HEK293 (cell line): ENCODE data around the gene TBP.

Experiments used
- CTCF ChIA-PET: fragments of 350-600 bp; formaldehyde crosslinking; extraction: SDS; loops from one replicate; lab custom pipeline; 2021; ENCODE audit warnings: antibody characterized with exemption; lab: Yijun Ruan, JAX
- POLR2A ChIA-PET: fragments of 300-600 bp; formaldehyde crosslinking; extraction: SDS; loops from one replicate; lab custom pipeline; 2020; ENCODE audit warnings: antibody characterized with exemption, inconsistent platforms; lab: Yijun Ruan, JAX
- H3K27ac ChIP-seq: fragments of 200-500 bp; sonication (Bioruptor generic); 2 replicates; pipeline ENCODE4 v1.5.1; 2014; ENCODE audit warnings: low read depth, low read length, control low read depth, inconsistent platforms; ENCODE audit errors: extremely low read depth
- H3K36me3 ChIP-seq, 2 experiments: fragments of 200-500 bp in 1 of 2; sonication (Bioruptor generic) in 1 of 2; 1 replicate in 1 of 2; 2 replicates in 1 of 2; pipeline ENCODE4 v1.5.1; 2014 to 2017; ENCODE audit warnings: inconsistent platforms in 2 of 2, low read length in 2 of 2; ENCODE audit not compliant: control insufficient read depth in 2 of 2, insufficient read depth in 1 of 2
- H3K4me1 ChIP-seq: fragments of 200-500 bp; sonication (Bioruptor generic); 2 replicates; pipeline ENCODE4 v1.5.1; 2014; ENCODE audit warnings: mild to moderate bottlenecking, low read length, inconsistent platforms; ENCODE audit not compliant: control insufficient read depth, insufficient read depth
- H3K4me3 ChIP-seq: 2 replicates; pipeline ENCODE4 v1.5.1; 2011; ENCODE audit warnings: low read depth, mild to moderate bottlenecking, control low read depth, low read length, moderate library complexity
- H3K9me3 ChIP-seq: fragments of 200-500 bp; sonication (Bioruptor generic); 2 replicates; pipeline ENCODE4 v1.5.1; 2014; ENCODE audit warnings: low read depth, low read length, inconsistent platforms; ENCODE audit not compliant: control insufficient read depth, insufficient read depth
- ZBTB7A ChIP-seq: fragments of 450-650 bp; formaldehyde crosslinking; IDR thresholded peaks from 2 replicates; pipeline ENCODE4 v1.5.1; 2016; ENCODE audit warnings: low read depth, missing biosample characterization, missing genetic modification characterization
- ZBTB8A ChIP-seq: fragments of 450-650 bp; formaldehyde crosslinking; IDR thresholded peaks from 2 replicates; pipeline ENCODE4 v1.5.1; 2016; ENCODE audit warnings: missing biosample characterization, missing genetic modification characterization
- ZNF138 ChIP-seq: fragments of 450-650 bp; formaldehyde crosslinking; IDR thresholded peaks from 2 replicates; pipeline ENCODE4 v1.5.1; 2016; ENCODE audit warnings: missing biosample characterization, missing genetic modification characterization, borderline replicate concordance
- ZNF24 ChIP-seq: fragments of 450-650 bp; formaldehyde crosslinking; IDR thresholded peaks from 2 replicates; pipeline ENCODE4 v1.5.1; 2016; ENCODE audit warnings: missing biosample characterization, missing genetic modification characterization
- ZNF394 ChIP-seq: fragments of 450-650 bp; formaldehyde crosslinking; IDR thresholded peaks from 2 replicates; pipeline ENCODE4 v1.5.1; 2016; ENCODE audit warnings: missing biosample characterization, missing genetic modification characterization, mild to moderate bottlenecking, moderate library complexity, borderline replicate concordance
- ZNF596 ChIP-seq: fragments of 450-650 bp; IDR thresholded peaks from 2 replicates; pipeline ENCODE4 v1.5.0; 2018; ENCODE audit warnings: missing biosample characterization, mild to moderate bottlenecking, missing genetic modification characterization, moderate library complexity
- ZNF654 ChIP-seq: fragments of 450-650 bp; formaldehyde crosslinking; IDR thresholded peaks from 2 replicates; pipeline ENCODE4 v1.5.1; 2016; ENCODE audit warnings: low read depth, missing biosample characterization, missing genetic modification characterization
- ZNF670 ChIP-seq: fragments of 450-650 bp; formaldehyde crosslinking; IDR thresholded peaks from 2 replicates; pipeline ENCODE4 v1.5.1; 2016; ENCODE audit warnings: missing biosample characterization, missing genetic modification characterization, low read depth
- ZNF677 ChIP-seq: fragments of 450-650 bp; IDR thresholded peaks from 2 replicates; pipeline ENCODE4 v1.5.0; 2018; ENCODE audit warnings: missing biosample characterization, mild to moderate bottlenecking, missing genetic modification characterization, moderate library complexity
- ZNF843 ChIP-seq: fragments of 450-650 bp; formaldehyde crosslinking; IDR thresholded peaks from 2 replicates; pipeline ENCODE4 v1.5.1; 2016; ENCODE audit warnings: missing biosample characterization, missing genetic modification characterization
- TF ChIP-seq, protein P1 (sequence below): fragments of 450-650 bp; formaldehyde crosslinking; IDR thresholded peaks from 2 replicates; pipeline ENCODE4 v1.5.1; 2016; ENCODE audit warnings: missing biosample characterization, missing genetic modification characterization, borderline replicate concordance
- TF ChIP-seq, protein P2 (sequence below): fragments of 450-650 bp; formaldehyde crosslinking; IDR thresholded peaks from 2 replicates; pipeline ENCODE4 v1.5.1; 2016; ENCODE audit warnings: missing biosample characterization, missing genetic modification characterization
- TF ChIP-seq, protein P3 (sequence below): fragments of 450-650 bp; formaldehyde crosslinking; IDR thresholded peaks from 2 replicates; pipeline ENCODE4 v1.5.1; 2017; ENCODE audit warnings: missing biosample characterization, missing genetic modification characterization
- TF ChIP-seq, protein P4 (sequence below): fragments of 450-650 bp; formaldehyde crosslinking; IDR thresholded peaks from 2 replicates; pipeline ENCODE4 v1.5.1; 2016; ENCODE audit warnings: missing biosample characterization, missing genetic modification characterization

Gene TBP

DNA sequence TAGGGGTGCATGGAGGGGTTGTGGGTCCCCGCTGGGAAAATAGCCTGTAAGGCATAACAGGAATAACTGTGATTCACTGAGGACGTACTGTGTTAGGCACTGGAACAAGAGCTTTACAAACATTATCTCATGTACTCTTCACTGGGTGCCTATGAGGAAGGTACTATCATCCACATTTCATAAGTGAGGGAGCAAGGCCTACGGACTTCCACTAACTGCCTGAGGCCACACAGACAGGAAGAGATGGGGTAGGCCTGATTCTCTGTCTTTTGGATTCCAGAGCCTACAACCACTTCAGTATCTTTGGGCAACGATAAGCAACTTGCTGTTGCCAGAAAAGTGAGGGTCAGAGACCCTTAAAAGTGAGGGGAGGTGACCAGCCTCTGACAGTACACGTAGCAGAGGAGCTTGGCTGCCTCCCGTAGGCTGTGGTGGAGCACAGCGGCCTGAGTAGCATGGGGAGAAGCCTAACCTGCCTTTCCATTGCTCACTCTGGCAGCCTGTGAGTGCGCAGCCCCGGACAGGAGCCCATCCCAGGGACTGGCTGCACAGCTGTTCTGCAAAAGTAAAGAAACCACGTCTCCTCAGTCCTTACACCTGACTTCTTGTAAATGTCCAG is 31.5 kb upstream of the TBP start:
- TF ChIP-seq, protein P1, sequence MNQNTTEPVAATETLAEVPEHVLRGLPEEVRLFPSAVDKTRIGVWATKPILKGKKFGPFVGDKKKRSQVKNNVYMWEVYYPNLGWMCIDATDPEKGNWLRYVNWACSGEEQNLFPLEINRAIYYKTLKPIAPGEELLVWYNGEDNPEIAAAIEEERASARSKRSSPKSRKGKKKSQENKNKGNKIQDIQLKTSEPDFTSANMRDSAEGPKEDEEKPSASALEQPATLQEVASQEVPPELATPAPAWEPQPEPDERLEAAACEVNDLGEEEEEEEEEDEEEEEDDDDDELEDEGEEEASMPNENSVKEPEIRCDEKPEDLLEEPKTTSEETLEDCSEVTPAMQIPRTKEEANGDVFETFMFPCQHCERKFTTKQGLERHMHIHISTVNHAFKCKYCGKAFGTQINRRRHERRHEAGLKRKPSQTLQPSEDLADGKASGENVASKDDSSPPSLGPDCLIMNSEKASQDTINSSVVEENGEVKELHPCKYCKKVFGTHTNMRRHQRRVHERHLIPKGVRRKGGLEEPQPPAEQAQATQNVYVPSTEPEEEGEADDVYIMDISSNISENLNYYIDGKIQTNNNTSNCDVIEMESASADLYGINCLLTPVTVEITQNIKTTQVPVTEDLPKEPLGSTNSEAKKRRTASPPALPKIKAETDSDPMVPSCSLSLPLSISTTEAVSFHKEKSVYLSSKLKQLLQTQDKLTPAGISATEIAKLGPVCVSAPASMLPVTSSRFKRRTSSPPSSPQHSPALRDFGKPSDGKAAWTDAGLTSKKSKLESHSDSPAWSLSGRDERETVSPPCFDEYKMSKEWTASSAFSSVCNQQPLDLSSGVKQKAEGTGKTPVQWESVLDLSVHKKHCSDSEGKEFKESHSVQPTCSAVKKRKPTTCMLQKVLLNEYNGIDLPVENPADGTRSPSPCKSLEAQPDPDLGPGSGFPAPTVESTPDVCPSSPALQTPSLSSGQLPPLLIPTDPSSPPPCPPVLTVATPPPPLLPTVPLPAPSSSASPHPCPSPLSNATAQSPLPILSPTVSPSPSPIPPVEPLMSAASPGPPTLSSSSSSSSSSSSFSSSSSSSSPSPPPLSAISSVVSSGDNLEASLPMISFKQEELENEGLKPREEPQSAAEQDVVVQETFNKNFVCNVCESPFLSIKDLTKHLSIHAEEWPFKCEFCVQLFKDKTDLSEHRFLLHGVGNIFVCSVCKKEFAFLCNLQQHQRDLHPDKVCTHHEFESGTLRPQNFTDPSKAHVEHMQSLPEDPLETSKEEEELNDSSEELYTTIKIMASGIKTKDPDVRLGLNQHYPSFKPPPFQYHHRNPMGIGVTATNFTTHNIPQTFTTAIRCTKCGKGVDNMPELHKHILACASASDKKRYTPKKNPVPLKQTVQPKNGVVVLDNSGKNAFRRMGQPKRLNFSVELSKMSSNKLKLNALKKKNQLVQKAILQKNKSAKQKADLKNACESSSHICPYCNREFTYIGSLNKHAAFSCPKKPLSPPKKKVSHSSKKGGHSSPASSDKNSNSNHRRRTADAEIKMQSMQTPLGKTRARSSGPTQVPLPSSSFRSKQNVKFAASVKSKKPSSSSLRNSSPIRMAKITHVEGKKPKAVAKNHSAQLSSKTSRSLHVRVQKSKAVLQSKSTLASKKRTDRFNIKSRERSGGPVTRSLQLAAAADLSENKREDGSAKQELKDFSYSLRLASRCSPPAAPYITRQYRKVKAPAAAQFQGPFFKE (tag by site-specific recombination), result no peak
- TF ChIP-seq ZNF654 (tag by site-specific recombination) (peak; percentile 23; the same call in 1 of the 2 replicates), ZNF677 (tag by site-specific recombination) (no peak)
- CTCF ChIA-PET, result interaction anchor here (0.7 to 2.2 kb wide), 6 partner anchors 11 to 1566 kb away, joined by 3 to 9 read pairs (median 4); no protein-coding TSS in a partner anchor
- POLR2A ChIA-PET, result no interaction called here
- Histone ChIP-seq H3K4me1 (0 out of 2 replicates have a peak, but pooled peaks cover 3% of the 10 kb centered on the region), H3K4me3 (no peak overlapping the region), H3K9me3 (no peaks in the 10 kb centered on the region), H3K36me3 (no peaks in the 10 kb centered on the region), H3K27ac (no peak overlapping the region)

DNA sequence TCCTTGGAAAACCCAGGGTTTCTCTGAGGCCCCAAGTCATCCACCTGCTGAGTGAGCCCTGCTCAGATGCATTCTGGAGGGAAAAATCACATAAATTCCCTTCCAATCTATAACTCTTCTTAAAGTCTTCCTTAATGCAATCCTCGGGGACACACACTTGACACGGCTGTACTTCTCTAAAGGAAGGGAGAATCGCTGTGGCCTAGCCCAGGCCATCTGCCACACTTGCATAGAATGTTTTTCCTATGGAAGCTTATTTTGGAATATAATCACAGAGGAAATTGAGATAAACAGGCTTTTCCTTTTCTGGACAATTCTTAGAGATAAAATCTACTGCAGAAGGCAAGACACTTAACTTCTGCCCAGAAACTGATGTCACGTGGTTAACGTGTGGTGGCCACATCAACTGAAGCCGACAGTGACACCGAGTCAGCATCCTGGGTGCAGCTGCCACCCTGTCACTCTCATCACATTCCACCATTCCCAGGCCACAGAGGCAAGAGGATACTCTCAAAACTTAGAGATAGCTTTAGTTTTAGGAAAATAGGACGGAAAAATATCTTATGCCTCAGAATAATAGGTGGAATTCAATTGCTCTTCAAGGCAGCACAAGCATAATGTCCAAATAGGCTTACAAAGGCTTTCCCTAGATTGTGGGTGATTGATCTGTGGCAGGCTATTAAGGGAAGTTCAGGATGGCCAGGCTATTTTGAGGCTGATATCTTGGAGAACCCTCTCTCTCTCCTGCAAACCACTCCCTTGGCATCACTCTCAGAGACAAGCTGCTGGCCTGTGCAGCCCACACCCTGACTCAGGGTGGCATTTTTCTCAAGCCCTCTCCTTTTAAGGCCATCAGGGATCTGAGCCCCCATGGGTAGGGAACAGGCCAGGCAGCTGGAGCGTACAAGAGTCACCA is 30.7 kb upstream of the TBP start:
- ChIA-PET CTCF (interaction anchor here (0.6 to 2.2 kb wide), 7 partner anchors 12 to 1566 kb away, joined by 3 to 9 read pairs (median 3); no protein-coding TSS in a partner anchor), POLR2A (no interaction called here)
- H3K4me3 ChIP-seq, result no peak overlapping the region
- H3K9me3 ChIP-seq, result no peaks in the 10 kb centered on the region
- H3K36me3 ChIP-seq, result no peaks in the 10 kb centered on the region
- no peak for TF ChIP-seq ZNF138 (tag by site-specific recombination)
- TF ChIP-seq ZNF843 (tag by site-specific recombination), result no peak
- TF ChIP-seq, protein P2, sequence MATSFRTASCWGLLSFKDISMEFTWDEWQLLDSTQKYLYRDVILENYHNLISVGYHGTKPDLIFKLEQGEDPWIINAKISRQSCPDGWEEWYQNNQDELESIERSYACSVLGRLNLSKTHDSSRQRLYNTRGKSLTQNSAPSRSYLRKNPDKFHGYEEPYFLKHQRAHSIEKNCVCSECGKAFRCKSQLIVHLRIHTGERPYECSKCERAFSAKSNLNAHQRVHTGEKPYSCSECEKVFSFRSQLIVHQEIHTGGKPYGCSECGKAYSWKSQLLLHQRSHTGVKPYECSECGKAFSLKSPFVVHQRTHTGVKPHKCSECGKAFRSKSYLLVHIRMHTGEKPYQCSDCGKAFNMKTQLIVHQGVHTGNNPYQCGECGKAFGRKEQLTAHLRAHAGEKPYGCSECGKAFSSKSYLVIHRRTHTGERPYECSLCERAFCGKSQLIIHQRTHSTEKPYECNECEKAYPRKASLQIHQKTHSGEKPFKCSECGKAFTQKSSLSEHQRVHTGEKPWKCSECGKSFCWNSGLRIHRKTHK (tag by site-specific recombination), result no peak
- TF ChIP-seq ZNF596, result no peak
- TF ChIP-seq ZBTB7A (tag by site-specific recombination), result no peak
- TF ChIP-seq ZBTB8A (tag by site-specific recombination), result no peak
- no peak for TF ChIP-seq ZNF670 (tag by site-specific recombination)
- TF ChIP-seq, protein P3, sequence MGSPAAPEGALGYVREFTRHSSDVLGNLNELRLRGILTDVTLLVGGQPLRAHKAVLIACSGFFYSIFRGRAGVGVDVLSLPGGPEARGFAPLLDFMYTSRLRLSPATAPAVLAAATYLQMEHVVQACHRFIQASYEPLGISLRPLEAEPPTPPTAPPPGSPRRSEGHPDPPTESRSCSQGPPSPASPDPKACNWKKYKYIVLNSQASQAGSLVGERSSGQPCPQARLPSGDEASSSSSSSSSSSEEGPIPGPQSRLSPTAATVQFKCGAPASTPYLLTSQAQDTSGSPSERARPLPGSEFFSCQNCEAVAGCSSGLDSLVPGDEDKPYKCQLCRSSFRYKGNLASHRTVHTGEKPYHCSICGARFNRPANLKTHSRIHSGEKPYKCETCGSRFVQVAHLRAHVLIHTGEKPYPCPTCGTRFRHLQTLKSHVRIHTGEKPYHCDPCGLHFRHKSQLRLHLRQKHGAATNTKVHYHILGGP (tag by site-specific recombination), result no peak
- no peak for TF ChIP-seq ZNF394
- TF ChIP-seq ZNF24 (tag by site-specific recombination), result no peak
- TF ChIP-seq, protein P4, sequence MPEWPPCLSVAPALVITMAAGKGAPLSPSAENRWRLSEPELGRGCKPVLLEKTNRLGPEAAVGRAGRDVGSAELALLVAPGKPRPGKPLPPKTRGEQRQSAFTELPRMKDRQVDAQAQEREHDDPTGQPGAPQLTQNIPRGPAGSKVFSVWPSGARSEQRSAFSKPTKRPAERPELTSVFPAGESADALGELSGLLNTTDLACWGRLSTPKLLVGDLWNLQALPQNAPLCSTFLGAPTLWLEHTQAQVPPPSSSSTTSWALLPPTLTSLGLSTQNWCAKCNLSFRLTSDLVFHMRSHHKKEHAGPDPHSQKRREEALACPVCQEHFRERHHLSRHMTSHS, result no peak
- TF ChIP-seq, all 188 proteins: peak for 0
- Histone ChIP-seq H3K27ac (no peak overlapping the region), H3K4me1 (0 out of 2 replicates have a peak, but pooled peaks cover 3% of the 10 kb centered on the region)
